ENCODE results near the gene SCYGR2.

GRCh38 chr2:227629435-227629834 is 30.7 kb downstream of the SCYGR2 start:
- TF ChIP-seq, protein P1, sequence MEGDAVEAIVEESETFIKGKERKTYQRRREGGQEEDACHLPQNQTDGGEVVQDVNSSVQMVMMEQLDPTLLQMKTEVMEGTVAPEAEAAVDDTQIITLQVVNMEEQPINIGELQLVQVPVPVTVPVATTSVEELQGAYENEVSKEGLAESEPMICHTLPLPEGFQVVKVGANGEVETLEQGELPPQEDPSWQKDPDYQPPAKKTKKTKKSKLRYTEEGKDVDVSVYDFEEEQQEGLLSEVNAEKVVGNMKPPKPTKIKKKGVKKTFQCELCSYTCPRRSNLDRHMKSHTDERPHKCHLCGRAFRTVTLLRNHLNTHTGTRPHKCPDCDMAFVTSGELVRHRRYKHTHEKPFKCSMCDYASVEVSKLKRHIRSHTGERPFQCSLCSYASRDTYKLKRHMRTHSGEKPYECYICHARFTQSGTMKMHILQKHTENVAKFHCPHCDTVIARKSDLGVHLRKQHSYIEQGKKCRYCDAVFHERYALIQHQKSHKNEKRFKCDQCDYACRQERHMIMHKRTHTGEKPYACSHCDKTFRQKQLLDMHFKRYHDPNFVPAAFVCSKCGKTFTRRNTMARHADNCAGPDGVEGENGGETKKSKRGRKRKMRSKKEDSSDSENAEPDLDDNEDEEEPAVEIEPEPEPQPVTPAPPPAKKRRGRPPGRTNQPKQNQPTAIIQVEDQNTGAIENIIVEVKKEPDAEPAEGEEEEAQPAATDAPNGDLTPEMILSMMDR (IDR thresholded peaks at IDR 0.05 in 2 of 3, conservative IDR thresholded peaks at IDR 0.05 in 1 of 3; ENCODE audit: borderline replicate concordance in 1 of 3, insufficient read depth in 1 of 3, low read depth in 2 of 3, low read length in 2 of 3) = no peak
- TF ChIP-seq POLR2A (IDR thresholded peaks at IDR 0.05; ENCODE audit: borderline replicate concordance, extremely low read depth, insufficient read depth, insufficient read length) (no peak), ZNF274 (IDR thresholded peaks at IDR 0.05; ENCODE audit: low read depth, low read length) (no peak), EZH2phosphoT487 (IDR thresholded peaks at IDR 0.05; ENCODE audit: borderline replicate concordance) (no peak), POLR2AphosphoS5 (IDR thresholded peaks at IDR 0.05; ENCODE audit: low read depth, low read length) (no peak), CEBPB (IDR thresholded peaks at IDR 0.05; ENCODE audit: low read depth) (no peak), FOSL1 (IDR thresholded peaks at IDR 0.05; ENCODE audit: low read depth) (no peak), RAD21 (IDR thresholded peaks at IDR 0.05; ENCODE audit: low read depth) (no peak), ZBTB33 (IDR thresholded peaks at IDR 0.05; ENCODE audit: extremely low read depth, insufficient replicate concordance, low read length) (no peak), MAX (IDR thresholded peaks at IDR 0.05) (no peak), TCF7L2 (IDR thresholded peaks at IDR 0.05; ENCODE audit: borderline replicate concordance, extremely low read depth, insufficient read depth, insufficient read length) (no peak), SRF (IDR thresholded peaks at IDR 0.05; ENCODE audit: low read depth) (no peak), EGR1 (IDR thresholded peaks at IDR 0.05; ENCODE audit: low read depth) (no peak)
